GM19455 (cell line): ENCODE measurements around the gene CAMK2A.

Experiments used
- ATAC-seq: cut with Tn5 transposase; IDR thresholded peaks from one replicate; pipeline ENCODE4 v1.9.1; 2021; ENCODE audit not compliant: unreplicated experiment

CAMK2A gene

GRCh38 chr5:150279330-150280020 lies 10.1 kb downstream of the CAMK2A start:
- no peak for ATAC-seq

- ATAC-seq, result no peak
Observed at GRCh38 chr5:150278916-150279315, 10.7 kb downstream of the CAMK2A start.

- no peak for ATAC-seq
Observed at GRCh38 chr5:150278046-150278730, 11.4 kb downstream of the CAMK2A start.

- ATAC-seq, result no peak
Observed at GRCh38 chr5:150277043-150277442, 12.5 kb downstream of the CAMK2A start.

GRCh38 chr5:150274811-150275210 lies 14.8 kb downstream of the CAMK2A start:
- ATAC-seq, result no peak

GRCh38 chr5:150272531-150272930 lies 17.0 kb downstream of the CAMK2A start:
- ATAC-seq, result no peak

DNA sequence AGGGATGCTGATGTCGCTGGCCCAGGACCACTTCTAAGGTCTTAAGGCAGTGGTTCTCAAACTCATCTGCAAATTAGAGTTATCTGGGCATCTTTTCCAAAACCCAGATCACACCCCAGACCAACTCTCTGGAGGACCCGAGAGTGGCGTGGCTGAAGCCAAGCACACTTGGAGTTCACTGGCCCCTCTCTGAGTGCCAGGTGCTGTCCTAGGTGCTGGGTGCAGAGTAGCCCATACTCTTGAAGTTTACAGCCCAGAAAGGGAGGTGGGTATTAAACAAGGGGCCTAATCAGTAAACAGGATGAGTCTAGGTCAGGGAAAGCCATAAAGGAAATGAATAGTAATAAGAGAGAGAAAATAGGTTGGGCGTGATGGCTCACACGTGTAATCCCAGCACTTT lies 17.6 kb downstream of the CAMK2A start:
- no peak for ATAC-seq

DNA sequence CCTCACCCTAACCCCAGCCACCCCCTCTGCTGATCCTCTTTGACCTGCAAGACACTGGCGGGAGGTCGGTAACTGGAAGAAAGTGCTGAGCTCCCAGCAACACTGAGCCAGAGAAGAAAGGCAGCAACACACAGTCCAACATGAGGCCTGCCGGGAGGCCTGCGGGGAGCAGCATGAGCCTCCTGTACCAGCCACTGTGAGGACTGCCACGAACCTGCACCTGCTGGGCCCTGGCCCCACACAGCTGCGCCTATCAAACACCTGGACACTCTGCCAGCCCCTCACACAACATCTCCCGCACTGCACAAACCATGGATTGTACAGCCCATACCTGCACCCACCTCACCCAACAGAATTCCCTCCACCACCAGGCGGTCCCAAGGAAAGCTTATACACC lies 18.3 kb downstream of the CAMK2A start:
- no peak for ATAC-seq

- ATAC-seq, result no peak
Observed at GRCh38 chr5:150270541-150271295, 18.9 kb downstream of the CAMK2A start.

DNA sequence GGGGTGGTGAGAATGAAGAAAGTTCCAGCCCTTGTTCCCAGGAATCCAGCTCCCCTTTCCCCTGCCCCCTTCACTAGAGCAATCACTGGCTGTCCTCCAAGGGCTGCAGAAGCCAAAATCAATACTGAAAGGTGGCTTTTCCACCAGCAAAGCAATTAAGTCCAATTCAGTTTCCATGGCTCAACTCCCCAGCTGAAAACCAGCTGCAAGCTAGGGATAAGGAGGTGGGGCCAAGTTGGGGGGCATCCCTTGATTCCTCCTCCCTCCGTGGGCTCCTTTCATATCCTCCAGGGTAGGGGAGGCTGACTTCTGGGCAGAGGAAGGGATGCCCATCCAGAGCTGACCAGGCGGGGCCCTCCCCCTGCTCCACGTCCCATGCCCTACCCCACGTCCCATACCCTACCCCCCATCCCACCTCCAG lies 22.7 kb downstream of the CAMK2A start:
- ATAC-seq, result no peak

DNA sequence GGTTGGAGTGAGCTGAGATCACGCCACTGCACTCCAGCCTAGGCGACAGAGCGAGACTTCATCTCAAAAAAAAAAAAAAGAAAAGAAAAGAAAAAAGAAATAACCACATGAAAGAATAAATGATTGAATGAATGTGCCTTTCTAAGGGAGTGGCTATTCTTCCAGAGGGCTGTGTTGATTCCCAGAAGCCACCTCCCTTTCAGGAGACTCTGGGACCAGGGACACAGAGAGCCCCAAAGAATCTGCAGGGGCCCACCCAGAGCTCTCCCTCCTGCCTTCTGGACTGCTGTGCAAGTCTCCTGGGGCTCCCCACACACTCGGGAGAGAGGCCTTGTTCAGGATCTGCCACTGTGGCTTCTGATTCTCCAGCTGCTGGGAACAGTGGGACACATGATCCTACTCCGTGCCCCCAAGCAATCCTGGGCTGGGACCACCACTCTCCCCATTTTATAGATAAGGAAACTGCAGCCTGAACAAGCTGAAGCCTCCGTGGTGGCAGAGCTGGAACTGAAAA lies 23.6 kb downstream of the CAMK2A start:
- no peak for ATAC-seq

GRCh38 chr5:150264667-150265603 lies 24.6 kb downstream of the CAMK2A start:
- ATAC-seq, result no peak

DNA sequence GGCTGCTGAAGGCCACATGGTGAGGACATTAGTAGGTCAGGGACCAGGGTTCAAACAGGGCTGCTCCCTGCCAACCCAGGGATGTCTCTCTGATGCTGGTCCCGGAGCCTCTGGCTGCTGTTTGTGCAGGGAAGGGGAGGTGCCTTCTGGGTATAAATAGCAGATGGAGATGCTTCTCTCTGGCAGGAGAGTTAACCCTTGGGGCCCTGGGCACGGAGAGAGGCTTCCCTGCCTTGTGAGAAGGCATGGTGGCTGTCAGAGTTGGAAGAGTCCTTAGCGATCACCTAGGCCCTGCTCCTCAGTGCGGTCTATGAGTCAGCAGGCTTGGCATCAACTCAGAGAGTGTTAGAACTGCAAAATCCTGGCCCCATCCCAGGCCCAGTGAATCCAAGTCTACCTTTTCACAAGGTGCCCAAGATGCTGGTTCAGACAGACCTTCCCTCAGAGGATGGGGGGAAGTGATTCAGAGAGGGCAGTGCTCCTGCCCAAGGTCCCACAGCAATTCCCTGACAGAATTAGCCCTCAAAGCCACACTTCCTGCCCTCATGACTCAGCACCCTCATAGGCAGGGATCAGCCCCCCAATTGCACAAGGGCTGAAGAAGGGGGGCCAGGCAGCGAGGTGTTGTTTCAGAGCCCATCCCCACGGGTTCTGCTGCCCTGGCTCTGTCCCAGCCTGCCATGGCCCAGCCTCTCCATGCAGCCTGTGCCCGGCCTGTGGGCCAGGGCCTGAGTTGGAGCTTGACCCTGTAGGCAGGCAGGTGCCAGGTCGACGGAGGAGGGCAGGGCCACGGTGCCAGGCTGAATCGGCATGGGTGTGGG lies 25.6 kb downstream of the CAMK2A start:
- ATAC-seq, result no peak

- ATAC-seq, result no peak
Observed at GRCh38 chr5:150263375-150263775, 26.2 kb downstream of the CAMK2A start.

DNA sequence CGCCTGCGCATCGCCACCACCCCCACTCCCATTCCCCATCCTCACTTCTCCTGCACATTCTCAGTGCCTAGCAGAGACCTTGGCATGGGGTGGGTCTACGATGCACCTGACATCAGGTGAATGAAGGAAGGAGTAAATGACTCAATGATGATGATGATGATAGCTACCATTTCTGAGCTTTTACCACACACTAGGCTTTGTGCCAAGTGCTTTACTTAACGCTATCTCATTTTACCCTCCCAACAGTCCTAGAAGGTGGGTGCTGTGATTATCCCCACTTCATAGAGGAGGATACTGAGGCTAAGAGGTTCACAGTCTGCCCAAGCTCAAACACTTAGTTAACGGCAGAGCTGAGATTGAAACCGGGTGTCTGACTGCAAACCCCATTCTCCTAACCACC lies 27.1 kb downstream of the CAMK2A start:
- no peak for ATAC-seq

GRCh38 chr5:150261231-150261630 lies 28.3 kb downstream of the CAMK2A start:
- no peak for ATAC-seq

DNA sequence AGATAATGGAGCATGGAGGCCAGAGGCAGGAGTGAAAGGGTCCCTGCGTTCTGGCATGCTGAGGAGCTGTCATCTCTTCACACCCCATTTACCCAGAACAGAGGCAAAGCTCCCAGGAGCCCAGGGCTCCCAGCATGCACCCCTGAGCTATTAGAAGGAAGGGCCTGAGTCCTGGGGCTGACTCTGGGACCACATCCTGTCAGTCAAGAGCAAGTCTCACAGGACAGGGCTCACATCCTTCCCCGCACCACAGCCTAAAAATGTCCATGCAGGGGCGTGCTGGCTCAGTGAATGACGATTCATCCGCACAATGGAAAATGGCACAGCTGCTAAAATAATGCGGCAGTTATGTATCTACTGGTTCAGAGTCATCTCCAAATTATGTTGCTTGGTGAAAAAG lies 31.4 kb downstream of the CAMK2A start:
- ATAC-seq, result no peak

DNA sequence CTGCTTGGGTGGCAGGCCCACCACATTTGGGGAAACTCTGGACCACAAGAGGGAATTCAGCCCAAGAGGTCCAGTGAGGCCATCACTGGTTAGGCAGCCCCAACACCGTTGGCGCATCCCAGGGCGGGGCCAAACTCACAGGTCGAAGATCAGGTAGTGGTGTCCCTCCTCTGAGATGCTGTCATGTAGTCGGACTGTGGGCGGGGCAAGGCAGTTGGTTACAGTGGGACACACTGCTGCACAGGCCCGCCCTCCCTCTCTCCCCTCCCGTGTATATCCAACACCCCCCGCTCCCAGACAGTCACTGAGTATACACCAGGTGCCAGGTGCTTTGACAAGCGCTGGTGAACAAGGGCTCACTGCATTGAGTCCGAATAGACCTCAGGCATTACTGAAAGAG lies 32.1 kb downstream of the CAMK2A start:
- ATAC-seq, result no peak

GRCh38 chr5:150256410-150257064 lies 33.0 kb downstream of the CAMK2A start:
- no peak for ATAC-seq
